BJ (cell line): ENCODE measurements around the gene GTF2A1L. TPM values are rescaled to one million over a fixed set of nuclear protein-coding genes. Genes with fewer than 3 reads are reported as not detected.

Experiments
- CTCF ChIA-PET: fragments of 350-600 bp; formaldehyde crosslinking; extraction: SDS; loops from one replicate; lab custom pipeline; 2021; ENCODE audit warnings: antibody characterized with exemption, inconsistent platforms; lab: Yijun Ruan, JAX
- POLR2A ChIA-PET: fragments of 300-600 bp; sonication (Branson Sonifier 250); formaldehyde crosslinking; extraction: SDS; loops from one replicate; lab custom pipeline; 2021; ENCODE audit warnings: antibody characterized with exemption; lab: Charles Lee
- DNase-seq: peaks from one replicate; pipeline ENCODE4 v3.0.0-alpha.2; 2011; ENCODE audit warnings: low read depth
- H3K27me3 ChIP-seq: 2 replicates; pipeline ENCODE4 v1.6.0; 2011; ENCODE audit warnings: low read length; ENCODE audit not compliant: control insufficient read depth, insufficient read depth
- H3K36me3 ChIP-seq: 2 replicates; pipeline ENCODE4 v1.5.1; 2011; ENCODE audit warnings: low read length; ENCODE audit not compliant: control insufficient read depth, insufficient read depth
- H3K4me3 ChIP-seq: 2 replicates; pipeline ENCODE4 v1.5.1; 2011; ENCODE audit warnings: low read depth, mild to moderate bottlenecking, control low read depth, low read length
- polyA plus RNA-seq: library from polyadenylated mRNA; depleted of rRNA; stranded (reverse); fragments of >200 nt; gene quantifications from 2 replicates; pipeline ENCODE4 v1.2.3, GENCODE V29; 2011; rRNA removed
- small RNA-seq: library from RNA; depleted of rRNA; stranded (forward); fragments of <200 nt; gene quantifications from one replicate; pipeline ENCODE3, GENCODE V24; 2012; ENCODE audit warnings: low replicate concordance, low read depth; ENCODE audit not compliant: insufficient read length
- TF ChIP-seq, protein P1 (sequence below): IDR thresholded peaks from 2 replicates; pipeline ENCODE4 v1.5.1; 2011; ENCODE audit warnings: low read depth, mild to moderate bottlenecking, control low read depth, inconsistent platforms, low read length, moderate library complexity; ENCODE audit not compliant: insufficient read depth

GTF2A1L gene
- polyA plus RNA-seq, 1 experiment = not detected

DNA sequence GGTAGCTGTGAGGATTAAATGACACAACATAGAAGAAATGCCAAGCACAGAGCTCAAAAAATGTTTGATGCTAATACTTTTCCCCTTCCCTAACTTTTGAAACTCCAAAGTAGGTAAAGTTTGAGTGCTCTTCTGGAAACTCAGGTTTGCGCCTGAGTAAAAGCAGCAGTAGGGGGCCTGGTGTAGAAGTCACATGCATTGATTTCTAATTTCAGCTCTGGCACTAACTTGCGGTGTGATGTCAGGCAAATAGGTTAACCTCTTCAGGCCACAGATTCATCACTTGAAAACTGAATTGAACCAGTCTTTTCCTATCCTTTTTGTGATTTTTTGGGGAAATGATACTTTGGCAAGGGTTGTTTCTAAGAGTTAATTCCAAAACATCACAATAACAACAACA is 110.6 kb downstream of the GTF2A1L start:
- ChIA-PET POLR2A (no interaction called here), CTCF (interaction anchor here (0.7 to 2.0 kb wide), 7 partner anchors 9 to 148 kb away, joined by 3 to 12 read pairs (median 4); no protein-coding TSS in a partner anchor)
- H3K36me3 ChIP-seq = no peaks in the 10 kb centered on the region
- H3K4me3 ChIP-seq = no peak overlapping the region
- no peaks in the 10 kb centered on the region for H3K27me3 ChIP-seq
- TF ChIP-seq, protein P1, sequence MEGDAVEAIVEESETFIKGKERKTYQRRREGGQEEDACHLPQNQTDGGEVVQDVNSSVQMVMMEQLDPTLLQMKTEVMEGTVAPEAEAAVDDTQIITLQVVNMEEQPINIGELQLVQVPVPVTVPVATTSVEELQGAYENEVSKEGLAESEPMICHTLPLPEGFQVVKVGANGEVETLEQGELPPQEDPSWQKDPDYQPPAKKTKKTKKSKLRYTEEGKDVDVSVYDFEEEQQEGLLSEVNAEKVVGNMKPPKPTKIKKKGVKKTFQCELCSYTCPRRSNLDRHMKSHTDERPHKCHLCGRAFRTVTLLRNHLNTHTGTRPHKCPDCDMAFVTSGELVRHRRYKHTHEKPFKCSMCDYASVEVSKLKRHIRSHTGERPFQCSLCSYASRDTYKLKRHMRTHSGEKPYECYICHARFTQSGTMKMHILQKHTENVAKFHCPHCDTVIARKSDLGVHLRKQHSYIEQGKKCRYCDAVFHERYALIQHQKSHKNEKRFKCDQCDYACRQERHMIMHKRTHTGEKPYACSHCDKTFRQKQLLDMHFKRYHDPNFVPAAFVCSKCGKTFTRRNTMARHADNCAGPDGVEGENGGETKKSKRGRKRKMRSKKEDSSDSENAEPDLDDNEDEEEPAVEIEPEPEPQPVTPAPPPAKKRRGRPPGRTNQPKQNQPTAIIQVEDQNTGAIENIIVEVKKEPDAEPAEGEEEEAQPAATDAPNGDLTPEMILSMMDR = no peak
- DNase-seq = no peak

DNA sequence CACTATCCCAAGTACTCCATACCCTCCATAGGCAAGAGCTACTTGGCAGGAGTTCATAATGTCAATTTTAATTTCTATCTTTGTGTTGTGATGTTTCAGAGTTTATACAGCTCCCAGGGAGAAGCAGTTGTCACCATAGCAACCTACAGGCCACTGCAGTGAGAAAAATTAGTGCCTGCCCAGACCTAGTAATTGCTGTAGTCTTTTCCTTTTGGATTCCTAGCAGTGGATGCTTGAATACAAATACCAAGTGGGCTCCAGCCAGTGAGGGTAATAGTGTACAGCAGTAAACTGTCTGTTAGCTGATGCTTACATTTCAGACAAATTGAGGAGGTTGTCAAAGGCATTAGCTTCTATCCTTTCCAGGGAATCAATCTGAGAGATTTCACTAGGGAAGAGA is 111.2 kb downstream of the GTF2A1L start:
- TF ChIP-seq, protein P1 = no peak
- POLR2A ChIA-PET = no interaction called here
- H3K36me3 ChIP-seq = no peaks in the 10 kb centered on the region
- no peak for DNase-seq
- CTCF ChIA-PET = interaction anchor here (0.9 to 2.0 kb wide), 3 partner anchors 45 to 129 kb away, joined by 3 to 12 read pairs (median 5); no protein-coding TSS in a partner anchor
- no peaks in the 10 kb centered on the region for H3K27me3 ChIP-seq
- H3K4me3 ChIP-seq = no peak overlapping the region

Small RNA genes within 50 kb of the gene (small RNA-seq; reads per million reads assigned to genes)
- gene TPT1P11 = not detected

Other genes starting within 250 kb of the GTF2A1L start
- gene PPP1R21, start 177.1 kb upstream of the GTF2A1L start, polyA plus RNA-seq = 9.2 and 18.4 TPM in 2 replicates
- 4.0 and 5.6 TPM in 2 replicates for gene STON1, start 87.7 kb upstream of the GTF2A1L start, polyA plus RNA-seq
- gene LHCGR, start 137.9 kb downstream of the GTF2A1L start, polyA plus RNA-seq = not detected in 2 replicates